ENCODE measurements around the gene SCUBE1.

- no peak for TF ChIP-seq GATA2 (IDR thresholded peaks at IDR 0.05; ENCODE audit: low read depth, low read length)
- TF ChIP-seq GATA3 (IDR thresholded peaks at IDR 0.05; ENCODE audit: low read depth, low read length), result no peak
Observed at GRCh38 chr22:43299736-43300135, 43.4 kb downstream of the SCUBE1 start.
